Measurements from ENCODE around the gene PRKCD.

GRCh38 chr3:53226841-53227407 is 65.9 kb downstream of the PRKCD start:
- TF ChIP-seq YY1 (IDR thresholded peaks at IDR 0.05; ENCODE audit: insufficient read depth, insufficient read length) (no peak), ZNF274 (IDR thresholded peaks at IDR 0.05; ENCODE audit: low read depth, low read length) (no peak)

All from NT2/D1 (cell line).